Suprapubic skin (tissue), 4 donors: ENCODE measurements around the gene CXCL11.

Source experiments
- CTCF ChIP-seq, 2 donors: fragments of 200-600 bp in 1 of 2; fragments of 450-650 bp in 1 of 2; sonication (generic) in 1 of 2; IDR thresholded peaks; one replicate each; pipeline ENCODE4 v1.5.1; 2016 to 2019; ENCODE audit warnings: antibody characterized with exemption in 2 of 2, mild to moderate bottlenecking in 1 of 2, moderate library complexity in 1 of 2
- POLR2A ChIP-seq, 2 donors: fragments of 450-650 bp; IDR thresholded peaks; one replicate each; pipeline ENCODE4 v1.6.1; 2017; ENCODE audit warnings: antibody characterized with exemption in 2 of 2, mild to moderate bottlenecking in 2 of 2, moderate library complexity in 2 of 2
- POLR2AphosphoS5 ChIP-seq, 3 donors: sonication (generic); formaldehyde crosslinking; IDR thresholded peaks; one replicate each; pipeline ENCODE4 v1.6.1; 2017; ENCODE audit warnings: antibody characterized with exemption in 3 of 3

DNA sequence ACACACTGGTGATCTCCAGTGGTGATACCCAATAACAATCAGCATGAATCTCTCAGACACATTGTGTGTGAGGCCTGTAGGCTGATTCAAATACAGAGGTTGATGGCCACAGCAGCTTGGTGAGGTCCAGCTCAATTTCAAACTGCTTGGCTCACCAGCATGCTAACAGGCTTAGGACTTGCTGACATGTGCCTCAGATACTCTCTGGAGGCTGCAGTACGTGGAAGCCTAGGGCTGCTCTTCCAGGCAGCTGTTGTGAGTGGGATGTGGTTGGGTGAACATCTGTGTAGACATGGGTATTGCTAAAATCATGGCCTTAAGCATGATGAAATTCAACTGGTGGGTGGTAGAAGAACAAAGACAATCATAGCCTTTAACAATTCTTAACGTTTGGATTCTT is 32.8 kb downstream of the CXCL11 start:
- TF ChIP-seq CTCF (IDR thresholded peaks at IDR 0.05): no peak
- no peak for TF ChIP-seq POLR2AphosphoS5 (IDR thresholded peaks at IDR 0.05)
- TF ChIP-seq POLR2A (IDR thresholded peaks at IDR 0.05): no peak
